Stomach (tissue), 4 donors: ENCODE measurements around the gene MCL1.

Experiments used
- POLR2A ChIP-seq, 4 donors: fragments of 450-650 bp; IDR thresholded peaks; one replicate each; pipeline ENCODE4 v1.6.1; 2016; ENCODE audit warnings: antibody characterized with exemption in 4 of 4, control low read depth in 2 of 4, mild to moderate bottlenecking in 1 of 4, moderate library complexity in 1 of 4
- TF ChIP-seq, protein P1 (sequence below), 7 experiments: fragments of 450-650 bp in 4 of 7; fragments of 200-600 bp in 3 of 7; sonication (generic) in 3 of 7; IDR thresholded peaks; one replicate each; pipeline ENCODE4 v1.5.1; 2016 to 2019; ENCODE audit warnings: antibody characterized with exemption in 7 of 7, control low read depth in 2 of 7, mild to moderate bottlenecking in 1 of 7

DNA sequence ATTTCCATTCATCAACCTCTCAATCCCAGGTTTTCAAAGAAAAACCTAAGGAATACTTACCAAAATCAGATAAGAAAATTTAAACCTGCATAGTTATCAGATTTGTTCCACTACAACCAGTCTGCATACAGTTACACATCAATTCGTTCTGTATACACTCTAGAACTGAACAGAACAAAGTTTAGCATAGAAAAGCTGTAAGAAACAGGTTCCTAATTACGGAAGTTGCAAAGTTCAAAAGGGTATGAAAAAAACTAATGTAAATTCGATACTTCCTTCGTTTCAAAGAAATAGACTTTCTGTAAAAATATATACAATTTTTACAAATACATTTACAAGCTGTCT lies 3.1 kb downstream of the MCL1 start:
- no peak for TF ChIP-seq POLR2A (IDR thresholded peaks at IDR 0.05)
- TF ChIP-seq, protein P1, sequence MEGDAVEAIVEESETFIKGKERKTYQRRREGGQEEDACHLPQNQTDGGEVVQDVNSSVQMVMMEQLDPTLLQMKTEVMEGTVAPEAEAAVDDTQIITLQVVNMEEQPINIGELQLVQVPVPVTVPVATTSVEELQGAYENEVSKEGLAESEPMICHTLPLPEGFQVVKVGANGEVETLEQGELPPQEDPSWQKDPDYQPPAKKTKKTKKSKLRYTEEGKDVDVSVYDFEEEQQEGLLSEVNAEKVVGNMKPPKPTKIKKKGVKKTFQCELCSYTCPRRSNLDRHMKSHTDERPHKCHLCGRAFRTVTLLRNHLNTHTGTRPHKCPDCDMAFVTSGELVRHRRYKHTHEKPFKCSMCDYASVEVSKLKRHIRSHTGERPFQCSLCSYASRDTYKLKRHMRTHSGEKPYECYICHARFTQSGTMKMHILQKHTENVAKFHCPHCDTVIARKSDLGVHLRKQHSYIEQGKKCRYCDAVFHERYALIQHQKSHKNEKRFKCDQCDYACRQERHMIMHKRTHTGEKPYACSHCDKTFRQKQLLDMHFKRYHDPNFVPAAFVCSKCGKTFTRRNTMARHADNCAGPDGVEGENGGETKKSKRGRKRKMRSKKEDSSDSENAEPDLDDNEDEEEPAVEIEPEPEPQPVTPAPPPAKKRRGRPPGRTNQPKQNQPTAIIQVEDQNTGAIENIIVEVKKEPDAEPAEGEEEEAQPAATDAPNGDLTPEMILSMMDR (IDR thresholded peaks at IDR 0.05) = no peak
